IMR-90 (cell line): ENCODE measurements around the gene UQCRC1. TPM values are rescaled to one million over a fixed set of nuclear protein-coding genes. Genes with fewer than 3 reads are reported as not detected.

Source experiments
- CEBPB ChIP-seq: IDR thresholded peaks from 2 replicates; pipeline ENCODE4 v1.6.1; 2012; ENCODE audit warnings: low read depth, low read length, improper control_type of control experiment
- MAFK ChIP-seq: IDR thresholded peaks from 2 replicates; pipeline ENCODE4 v1.6.1; 2012; ENCODE audit warnings: low read depth, low read length, improper control_type of control experiment
- RFX5 ChIP-seq: IDR thresholded peaks from 2 replicates; pipeline ENCODE4 v1.8.0; 2012; ENCODE audit warnings: low read depth, mild to moderate bottlenecking, low read length, moderate library complexity
- polyA plus RNA-seq, 3 experiments: library from polyadenylated mRNA; depleted of rRNA; stranded (reverse); fragments of >200 nt; gene quantifications; 2 replicates each; pipeline ENCODE4 v1.2.3, GENCODE V29; 2012; ENCODE audit warnings: low replicate concordance in 1 of 3
- total RNA-seq: library from RNA; depleted of rRNA; stranded (reverse); fragments of >200 nt; gene quantifications from 2 replicates; pipeline ENCODE4 v1.2.3, GENCODE V29; 2012
- TF ChIP-seq, protein P1 (sequence below): fragments of 150-350 bp; IDR thresholded peaks from 2 replicates; pipeline ENCODE4 v1.6.1; 2017; ENCODE audit warnings: mild to moderate bottlenecking, antibody characterized with exemption, low read length, low read depth

Gene UQCRC1
- total and polyA plus RNA-seq, 2 of the 4 experiments (the other 2 are of a cell fraction) = 474 to 1,365 TPM

- TF ChIP-seq, protein P1, sequence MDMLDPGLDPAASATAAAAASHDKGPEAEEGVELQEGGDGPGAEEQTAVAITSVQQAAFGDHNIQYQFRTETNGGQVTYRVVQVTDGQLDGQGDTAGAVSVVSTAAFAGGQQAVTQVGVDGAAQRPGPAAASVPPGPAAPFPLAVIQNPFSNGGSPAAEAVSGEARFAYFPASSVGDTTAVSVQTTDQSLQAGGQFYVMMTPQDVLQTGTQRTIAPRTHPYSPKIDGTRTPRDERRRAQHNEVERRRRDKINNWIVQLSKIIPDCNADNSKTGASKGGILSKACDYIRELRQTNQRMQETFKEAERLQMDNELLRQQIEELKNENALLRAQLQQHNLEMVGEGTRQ = no peak
- TF ChIP-seq CEBPB (no peak), RFX5 (no peak), MAFK (no peak)
These were observed at the start of gene UQCRC1 (continued) for GRCh38 chr3:48609088-48610005.
